ENCODE measurements around the gene LY6G6F.
A peak's percentile ranks its signal among the peaks of the same experiment; 100 is the strongest.

Gene LY6G6F

DNA sequence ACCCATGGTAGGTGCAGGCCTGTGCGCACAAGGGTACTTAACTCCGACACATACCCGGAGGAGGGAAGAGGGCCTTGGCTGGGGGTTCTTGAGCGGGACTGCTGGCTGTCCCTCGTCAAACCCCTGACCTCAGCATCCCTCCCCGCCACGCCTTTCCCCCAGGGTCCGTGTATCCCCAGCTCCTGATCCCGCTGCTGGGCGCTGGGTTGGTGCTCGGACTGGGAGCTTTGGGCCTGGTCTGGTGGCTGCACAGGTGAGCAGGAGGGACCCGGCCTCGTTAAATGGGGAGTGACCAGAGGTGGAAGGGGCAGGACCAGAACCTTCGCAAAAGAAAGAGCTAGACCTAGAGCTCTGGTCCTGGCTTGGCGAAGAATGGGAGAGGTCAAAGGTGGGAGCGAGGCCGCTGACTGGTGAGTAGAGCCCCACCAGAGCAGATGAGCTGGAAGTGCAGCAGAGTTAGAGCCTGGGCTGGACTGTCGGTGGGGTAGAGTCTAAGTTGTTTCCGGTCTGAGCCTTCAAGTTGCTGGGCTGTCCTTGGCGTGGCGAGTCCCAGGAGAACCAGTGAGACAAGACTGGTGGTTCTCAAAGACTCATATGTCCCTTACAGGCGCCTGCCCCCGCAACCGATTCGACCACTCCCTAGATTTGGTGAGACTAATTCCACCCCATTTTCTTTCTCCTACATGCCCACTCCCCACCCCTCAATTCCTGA lies 17.5 kb downstream of the LY6G6F start:
- DNase-seq (ENCODE audit: low read depth in 2 of 2) = no peak

DNA sequence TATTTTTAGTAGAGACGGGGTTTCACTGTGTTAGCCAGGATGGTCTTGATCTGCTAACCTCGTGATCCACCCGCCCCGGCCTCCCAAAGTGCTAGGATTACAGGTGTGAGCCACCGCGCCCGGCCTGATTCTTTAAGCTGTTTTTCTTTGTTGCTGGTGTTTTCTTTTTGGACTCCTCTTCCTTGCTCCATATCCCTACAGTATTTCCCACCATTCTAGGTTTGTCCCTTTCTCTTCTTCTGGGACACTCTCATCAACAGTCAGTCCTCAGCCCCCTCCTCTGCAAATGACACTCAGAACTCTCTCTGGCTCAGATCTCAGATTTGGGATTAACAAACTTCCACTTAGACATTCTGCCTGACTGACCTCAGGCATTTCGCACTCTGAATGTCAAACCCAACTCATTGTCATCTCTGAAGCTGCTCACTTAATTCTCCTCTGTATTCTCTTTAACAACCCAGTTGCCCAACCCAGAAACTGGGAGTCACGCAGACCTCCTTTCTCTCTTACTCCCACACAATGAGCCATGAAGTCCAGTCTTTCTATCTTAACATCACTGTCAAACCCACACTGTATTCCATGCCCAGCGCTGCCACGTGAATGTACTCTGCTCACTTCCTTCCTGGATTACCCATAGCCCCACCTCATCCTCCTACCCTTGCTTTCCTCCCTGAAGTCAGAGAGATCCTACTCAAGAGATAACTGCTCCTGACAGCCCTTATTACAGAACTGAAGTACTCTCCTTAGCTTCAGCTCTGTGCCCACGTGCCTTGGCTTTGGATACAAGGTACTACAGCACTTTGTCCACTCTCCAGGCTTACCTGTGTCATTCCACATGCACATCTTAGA lies 19.1 kb downstream of the LY6G6F start:
- no peak for DNase-seq (ENCODE audit: low read depth in 2 of 2)

DNA sequence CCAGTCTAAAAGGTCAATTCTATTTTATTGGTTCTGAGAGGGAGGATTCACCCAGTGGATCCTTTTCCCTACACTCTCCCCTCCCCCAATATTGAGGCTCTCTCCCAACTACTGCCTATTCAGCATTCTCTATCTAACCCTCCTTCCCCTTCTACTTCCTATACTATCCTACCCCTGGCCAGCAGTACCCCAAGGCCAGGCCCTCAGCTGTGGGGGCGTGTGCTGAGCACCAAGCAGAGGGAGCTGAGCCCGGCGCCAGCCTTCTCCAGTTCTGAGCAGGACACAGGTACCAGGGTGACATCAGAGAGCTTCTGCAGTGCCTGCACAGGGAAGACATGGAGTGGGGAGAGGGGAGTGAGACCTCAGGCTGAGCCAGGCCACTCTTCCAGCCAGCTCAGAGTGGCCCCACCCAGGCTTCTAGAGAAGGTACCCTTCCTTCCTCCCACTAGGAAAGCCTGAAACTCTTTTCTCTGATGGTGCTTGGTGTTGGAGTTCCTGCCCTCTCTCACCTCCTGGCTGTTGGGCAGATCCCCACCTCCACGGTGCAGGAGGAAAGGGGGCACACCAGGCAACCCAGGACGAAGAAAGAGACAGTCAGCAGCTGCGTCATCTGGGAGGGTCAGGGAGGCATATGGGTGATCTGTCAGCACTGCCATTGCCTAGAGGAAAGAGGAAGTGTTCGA lies 20.5 kb downstream of the LY6G6F start:
- DNase-seq (ENCODE audit: low read depth in 2 of 2) = no peak

DNA sequence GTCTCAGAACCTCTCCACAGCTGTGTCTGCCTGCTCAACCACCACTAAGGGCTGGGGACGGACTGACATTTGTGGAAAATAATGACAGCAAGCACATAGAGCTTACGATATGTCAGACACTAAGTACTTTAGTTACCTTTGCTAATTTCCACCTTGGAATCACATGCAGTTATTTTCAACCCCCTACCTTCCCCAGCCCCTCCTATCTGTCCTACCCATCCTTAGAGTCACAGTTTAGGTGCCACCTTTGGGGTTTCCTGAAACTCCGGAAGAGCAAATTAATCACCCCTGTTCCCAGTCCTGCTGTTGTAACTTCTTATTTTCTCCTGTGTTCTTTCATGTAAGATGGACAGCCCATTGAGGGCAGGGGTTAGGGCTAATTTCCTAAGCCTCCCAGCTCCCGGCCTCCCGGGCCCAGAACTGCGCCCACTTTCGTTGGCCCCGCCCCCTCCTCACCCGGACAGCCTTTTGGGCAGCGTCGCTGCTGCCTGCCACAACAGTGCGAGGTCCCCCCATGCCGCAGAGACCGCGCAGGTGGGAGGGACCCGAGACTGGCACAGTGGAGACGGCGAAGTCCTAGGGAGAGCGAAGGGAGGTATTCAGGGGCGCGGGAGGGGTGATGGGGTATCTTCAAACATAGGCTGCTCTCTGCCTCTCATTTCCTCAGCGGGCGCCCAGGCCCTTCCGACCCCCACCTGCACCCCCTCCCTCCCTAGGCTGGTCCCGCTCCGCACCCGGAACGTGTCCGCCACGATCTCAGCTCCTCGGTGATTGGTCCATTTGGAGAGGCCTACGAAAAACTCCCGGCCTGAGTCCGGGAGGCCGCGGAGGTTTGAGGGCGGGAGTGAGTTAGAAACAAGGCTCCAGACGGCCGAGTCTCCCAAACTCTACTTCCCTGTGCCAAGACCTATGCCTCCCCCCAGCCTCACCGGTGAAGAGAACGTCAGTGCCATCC lies 21.3 kb downstream of the LY6G6F start:
- DNase-seq (ENCODE audit: low read depth in 2 of 2) = no peak

DNA sequence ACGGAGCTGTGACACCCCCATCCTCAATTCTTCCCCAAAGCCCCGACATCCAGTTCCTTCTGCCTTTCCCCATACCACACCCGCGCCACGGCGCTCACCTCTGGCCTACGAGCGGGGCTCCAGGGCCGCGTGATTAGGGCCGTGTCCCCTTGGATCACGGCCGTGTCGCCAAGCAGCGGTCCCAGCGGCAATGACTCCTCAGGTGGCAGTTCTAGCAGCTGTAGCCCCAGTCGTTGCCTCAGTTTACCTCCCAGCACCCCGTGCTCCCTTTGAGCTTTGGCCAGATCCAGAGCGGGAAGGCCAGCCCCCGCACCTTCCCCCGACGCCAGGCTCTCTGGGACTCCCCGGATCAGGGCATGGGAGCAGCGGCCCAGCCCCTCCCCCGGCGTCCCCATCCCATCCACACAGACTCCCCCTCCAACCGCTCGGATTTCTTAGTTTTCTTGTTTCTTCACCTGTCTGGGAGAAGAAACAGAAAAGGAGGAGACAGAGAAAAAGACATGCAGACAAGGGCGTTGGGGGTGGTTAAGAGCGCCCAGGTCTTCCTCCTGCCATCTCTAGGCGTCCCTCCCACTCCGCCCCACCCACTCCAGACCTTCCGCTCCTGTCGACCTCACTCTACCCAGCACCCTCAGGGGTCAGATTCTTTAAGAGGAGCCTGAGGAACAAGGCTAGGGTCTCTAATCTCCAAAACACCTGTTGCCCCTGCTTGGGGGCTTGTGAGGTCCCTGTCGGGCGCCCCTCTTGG lies 22.3 kb downstream of the LY6G6F start, which contains the start of gene DDAH2:
TSS of gene DDAH2 (minus strand) at position 533 of the 748 bp plus-strand sequence. CDS start at position 395, 138 bp downstream.
- DNase-seq (ENCODE audit: low read depth in 2 of 2) = no peak

DNA sequence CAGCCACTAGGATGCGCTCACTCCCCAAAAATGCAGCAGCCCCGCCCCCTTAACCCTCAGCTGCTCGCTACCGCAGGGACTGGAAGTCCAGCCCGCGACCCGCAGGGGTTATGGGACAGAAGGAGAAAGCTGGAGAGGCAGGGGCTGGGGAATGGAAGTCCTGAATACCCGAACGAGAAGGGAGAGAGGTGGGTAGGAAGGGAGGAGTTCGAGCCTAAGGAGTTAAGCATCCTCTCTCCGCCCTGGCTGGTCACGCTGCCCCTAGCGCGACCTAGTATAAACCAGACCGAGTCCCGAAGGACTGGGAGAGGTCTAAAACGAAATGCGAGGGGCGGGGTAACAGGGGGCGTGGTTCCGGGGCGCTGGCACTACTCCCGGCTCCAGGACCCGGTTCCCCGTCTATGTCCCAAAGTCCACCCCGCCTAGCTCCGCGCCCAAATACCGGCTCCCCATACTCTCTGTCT lies 22.9 kb downstream of the LY6G6F start:
- DNase-seq (ENCODE audit: low read depth in 2 of 2) = peak; percentile 64 to 68

DNA sequence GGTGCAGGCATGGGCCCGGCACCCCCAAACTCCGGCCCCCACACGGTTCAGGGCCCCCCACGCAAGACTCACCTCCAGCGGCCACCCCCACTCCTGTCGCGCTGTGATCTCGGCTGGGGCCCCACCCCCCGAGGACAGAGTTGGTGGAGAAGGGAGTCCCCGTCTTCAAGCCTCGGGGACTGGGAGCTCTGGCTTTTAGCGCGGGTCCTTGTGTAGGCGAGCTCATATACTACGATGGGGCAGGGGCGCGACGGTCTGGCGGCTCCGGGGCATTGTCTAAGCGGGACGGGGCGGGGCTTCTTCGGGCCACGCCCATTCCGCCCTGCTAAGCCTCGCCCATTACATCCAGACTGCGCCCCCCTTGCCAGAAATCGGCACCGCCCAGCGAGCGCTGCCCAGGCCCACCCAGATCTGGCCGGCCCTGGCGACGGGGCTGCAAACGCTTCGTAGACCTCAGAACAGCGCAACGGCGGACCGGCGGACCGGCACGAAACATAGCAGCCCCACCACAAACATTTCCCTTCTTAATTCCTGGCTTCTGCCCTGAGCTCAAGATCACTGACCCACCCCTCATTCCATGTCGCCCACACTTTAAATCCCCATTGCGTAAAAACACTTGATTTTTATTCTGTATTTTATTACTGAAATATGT lies 23.4 kb downstream of the LY6G6F start:
- DNase-seq (ENCODE audit: low read depth in 2 of 2) = peak; percentile 39 to 54

DNA sequence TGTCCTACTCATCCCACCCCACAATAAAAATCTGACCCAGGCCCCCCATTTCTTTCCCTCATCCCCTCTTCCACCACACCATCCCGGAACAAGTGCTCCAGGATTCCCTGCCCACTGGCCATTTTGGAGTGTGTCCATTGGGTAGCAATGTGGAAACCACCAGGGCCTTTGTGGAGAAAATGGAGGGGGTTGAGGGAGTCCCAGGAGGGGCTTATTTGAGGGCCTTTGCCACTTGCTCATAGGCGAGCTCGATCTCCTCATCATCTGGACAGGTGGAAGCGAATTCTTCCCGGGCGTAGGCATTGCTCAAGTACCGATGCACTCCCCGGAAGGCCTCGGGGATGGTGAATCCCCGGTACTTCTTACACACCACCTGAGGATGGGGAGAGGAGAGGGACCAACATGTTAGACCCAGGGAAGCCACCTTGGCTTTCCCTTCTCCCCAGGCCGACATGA lies 24.0 kb downstream of the LY6G6F start:
- DNase-seq (ENCODE audit: low read depth in 2 of 2) = no peak

DNA sequence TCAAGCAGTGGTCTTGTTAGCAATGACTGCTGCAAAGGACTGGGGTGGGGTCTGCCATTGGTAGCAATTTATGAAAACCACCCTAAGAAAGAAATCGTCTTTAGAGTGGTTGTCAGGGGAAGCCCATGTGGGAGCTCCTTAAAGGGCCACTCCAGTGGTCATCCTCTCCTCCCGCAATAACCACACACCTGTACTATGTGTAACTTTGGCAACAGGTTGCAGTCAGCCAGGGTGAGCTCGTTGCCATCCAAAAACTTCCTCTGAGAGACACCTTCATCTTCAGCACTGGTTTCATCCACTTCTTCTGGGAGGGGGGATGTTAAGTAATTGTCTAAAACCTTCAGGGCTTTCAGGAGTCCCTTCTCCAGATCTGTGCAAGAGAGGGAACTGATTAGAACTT lies 25.4 kb downstream of the LY6G6F start:
- no peak for DNase-seq (ENCODE audit: low read depth in 2 of 2)

DNA sequence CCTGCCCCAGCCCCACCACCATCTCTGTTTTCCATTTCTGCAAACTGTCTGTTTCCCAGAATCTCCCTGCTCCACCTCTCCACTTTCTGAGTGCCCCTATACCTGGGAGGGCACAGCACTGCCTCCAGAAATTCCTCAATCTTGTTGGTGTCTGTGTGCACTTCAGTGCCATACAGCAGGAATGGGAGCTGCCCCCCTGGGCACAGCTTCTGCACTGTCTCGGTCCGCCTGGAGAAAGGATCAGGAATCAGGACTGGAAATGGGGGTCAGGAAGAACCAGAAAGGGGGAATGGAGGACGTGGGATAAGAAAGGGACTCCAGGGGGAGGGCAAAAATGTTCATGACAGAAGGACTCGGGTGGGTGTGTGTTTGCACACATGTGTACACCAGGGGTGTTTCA lies 27.1 kb downstream of the LY6G6F start:
- DNase-seq (ENCODE audit: low read depth in 2 of 2) = no peak

DNA sequence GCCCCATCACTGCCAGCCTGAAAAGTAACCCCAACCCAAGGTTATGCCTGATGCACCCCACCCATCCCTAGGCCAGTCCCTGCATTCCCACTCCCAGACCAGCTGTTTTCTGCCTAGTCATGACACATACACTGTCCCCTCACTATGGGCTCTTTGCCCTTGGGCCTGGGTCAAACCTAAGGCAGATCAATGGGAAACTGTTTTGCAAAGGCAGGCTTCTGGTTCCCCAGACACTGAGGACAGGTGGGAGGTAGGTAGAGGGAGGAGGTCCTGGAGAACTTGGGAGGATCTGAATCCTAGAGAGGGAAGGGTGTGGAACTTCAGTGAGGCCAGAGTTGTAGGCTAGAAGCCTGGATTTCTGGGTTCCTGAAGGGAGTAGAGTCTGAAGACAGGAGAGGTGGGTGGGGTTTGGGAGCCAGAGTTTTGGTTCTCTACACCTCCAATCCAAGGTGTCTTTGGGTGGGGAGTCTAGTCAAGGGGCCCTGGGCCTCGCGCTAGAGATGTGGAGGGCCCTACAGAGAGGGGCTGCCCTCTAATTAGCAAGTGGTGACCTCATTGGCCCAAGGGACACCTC lies 27.7 kb downstream of the LY6G6F start:
- DNase-seq (ENCODE audit: low read depth in 2 of 2) = no peak

DNA sequence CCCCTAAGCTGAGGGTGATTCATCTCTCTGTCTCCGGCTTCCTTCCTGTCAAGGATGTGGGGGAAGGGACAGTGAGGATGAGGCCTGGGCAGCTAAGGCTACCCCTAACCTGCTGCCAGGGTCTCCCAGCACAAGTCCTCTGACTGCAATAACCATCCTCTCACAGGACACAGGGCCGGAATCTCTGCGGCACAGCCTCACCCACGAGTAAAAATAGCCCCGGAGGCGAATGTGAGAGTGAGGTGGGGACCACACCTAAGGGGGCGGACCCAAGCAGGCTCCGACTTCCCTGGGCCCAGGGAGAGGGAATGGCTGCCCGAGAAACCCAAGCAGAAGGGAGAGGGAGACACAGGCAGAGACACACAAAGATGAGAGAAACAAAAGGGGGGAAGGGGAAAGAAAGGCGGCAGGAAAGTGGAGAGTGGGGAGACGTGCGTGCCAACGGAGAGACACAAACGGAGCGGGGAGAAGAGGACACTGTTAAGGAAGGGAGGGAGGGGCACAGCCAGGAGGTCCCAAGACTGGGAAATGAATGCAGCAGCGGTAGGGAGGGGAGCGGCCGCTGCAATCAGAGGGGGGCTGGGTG lies 28.2 kb downstream of the LY6G6F start:
- DNase-seq (ENCODE audit: low read depth in 2 of 2) = peak in 1 of 2 donors; percentile 39

DNA sequence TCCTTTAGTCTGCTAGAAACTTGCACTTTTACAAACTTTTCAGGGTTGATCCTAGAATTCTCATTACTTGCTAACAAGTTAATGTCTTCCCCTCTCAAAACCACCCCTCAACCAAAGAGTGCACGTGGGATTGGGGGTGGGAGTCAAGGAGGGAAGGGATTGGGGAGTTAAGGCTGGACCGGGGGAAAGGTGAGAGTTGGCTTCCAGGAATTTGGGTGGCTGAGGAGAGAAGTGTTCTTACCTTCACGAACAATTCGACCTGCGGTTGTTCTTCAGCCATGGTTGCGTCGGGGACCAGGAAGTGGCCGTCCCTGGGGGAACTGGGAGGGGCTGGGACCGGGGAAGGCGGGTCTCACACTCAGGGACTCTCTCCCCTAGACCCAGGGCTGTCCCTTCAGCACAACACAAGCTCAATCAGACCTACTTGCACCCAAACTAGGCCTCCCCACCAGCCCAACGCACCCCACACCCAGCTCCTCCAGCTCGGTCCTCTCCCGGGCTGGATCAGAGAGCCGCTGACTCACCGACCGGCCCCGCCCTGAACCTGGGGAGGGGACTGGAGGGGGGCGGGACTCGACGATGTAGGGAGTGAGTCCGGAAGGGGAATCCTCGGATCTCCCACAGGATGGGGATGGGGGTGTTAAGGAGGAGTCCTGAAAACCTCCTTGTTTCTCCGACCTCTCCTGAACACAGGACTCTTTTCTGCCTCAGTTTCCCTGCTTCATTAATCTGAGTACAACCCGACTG lies 29.5 kb downstream of the LY6G6F start, which contains the start of gene CLIC1:
TSS of gene CLIC1 (minus strand) at position 510 of the 747 bp plus-strand sequence. CDS start at position 280, 230 bp downstream.
- peak; percentile 37 to 62 for DNase-seq (ENCODE audit: low read depth in 2 of 2)

DNA sequence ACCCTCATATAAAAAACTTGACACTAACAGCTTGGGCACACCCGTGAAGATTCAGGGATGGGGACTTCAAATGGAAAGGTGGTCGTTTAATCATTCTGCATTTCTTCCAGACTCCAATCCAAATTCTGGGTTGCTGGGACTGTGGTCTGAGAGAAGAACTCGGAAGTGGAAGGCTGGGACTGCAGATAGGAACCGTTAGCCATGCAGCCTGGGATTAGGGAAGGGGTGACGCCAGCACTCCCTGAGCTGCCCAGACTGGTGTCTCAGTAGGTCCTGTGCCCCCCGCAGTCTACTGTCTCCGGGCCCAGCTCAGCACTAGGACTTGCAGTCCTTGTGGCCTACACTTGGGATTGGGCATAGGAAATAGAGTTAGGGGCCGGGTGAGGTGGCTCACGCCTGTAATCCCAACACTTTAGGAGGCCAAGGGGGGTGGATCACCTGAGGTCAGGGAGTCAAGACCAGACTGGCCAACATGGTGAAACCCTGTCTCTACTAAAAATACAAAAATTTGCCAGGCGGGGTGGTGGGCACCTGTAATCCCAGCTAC lies 30.2 kb downstream of the LY6G6F start:
- no peak for DNase-seq (ENCODE audit: low read depth in 2 of 2)

DNA sequence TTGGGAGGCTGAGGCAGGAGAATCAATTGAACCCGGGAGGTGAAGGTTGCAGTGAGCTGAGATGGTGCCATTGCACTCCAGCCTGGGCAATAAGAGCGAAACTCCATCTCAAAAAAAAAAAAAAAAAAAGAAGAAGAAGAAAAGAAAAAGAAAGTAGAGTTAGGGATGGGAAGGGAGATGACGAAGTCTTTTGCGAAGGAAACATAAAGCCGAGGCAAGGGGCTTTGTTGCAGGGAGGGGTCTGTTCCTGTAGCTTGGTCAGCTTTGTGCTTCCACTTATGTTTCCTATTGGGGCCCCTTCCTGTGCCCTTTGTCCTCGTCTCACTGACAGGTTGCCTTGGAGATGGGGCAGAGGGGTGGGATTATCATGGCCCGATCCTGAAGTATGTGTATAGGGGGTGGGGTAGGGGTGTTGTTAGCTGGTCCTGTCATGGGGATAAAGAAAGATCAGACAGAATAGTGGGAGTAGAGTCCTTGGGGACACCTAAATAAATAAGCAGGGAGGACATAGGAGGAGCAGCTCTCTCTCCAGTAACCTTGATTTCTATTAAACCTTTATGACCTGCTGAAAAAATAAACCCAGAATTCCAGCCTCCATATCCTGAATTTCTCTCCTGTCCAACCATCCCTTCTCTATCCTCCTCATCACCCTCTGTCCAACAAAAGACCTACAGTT lies 30.8 kb downstream of the LY6G6F start:
- DNase-seq (ENCODE audit: low read depth in 2 of 2) = no peak

DNA sequence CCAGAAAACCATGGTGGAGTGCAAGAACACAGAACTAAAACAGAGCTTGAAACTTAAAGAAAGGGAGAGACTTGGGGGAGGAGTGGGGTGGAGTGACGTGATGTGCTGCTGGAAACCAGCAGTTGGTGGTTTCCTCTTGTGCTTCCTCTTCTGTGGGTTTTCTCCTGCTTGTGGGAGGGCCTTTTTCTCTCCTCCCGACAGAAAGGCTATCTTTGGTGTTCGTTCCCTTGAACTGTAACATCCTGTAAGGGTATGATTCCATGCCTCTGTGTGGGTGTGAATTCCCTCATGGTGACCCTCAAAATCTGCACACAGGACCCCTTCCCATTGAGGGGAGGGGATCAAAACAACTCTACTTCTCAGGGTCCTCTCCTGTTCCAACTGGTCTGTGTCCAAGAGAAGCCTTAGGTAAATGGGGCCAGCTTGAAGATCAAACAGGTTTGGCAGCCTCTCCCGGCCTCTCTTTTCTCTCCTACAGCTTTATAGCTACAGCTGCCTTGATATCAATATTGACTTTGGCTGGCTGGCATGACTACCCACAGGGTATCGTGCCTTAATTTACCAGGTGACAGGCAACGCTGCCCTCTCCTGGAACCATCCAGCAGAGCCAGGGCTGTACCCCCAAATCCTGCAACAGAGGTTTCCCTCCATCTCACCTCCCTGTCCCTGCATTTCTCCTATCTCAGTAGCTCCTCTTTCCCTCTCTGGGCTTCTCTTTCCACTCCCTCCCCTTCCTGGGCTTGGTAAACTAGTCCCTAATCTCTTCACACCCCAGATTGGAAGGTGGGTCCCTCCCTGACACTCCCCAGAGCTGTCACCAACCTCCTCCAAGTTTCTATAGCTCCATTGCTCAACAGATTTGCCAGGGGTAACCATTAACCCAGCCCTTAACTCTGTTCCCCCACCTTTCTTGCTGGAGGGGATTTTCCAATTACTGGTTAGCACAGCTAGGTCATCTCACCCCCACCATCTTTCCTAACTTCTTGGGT lies 31.6 kb downstream of the LY6G6F start:
- DNase-seq (ENCODE audit: low read depth in 2 of 2) = peak in 1 of 2 donors; percentile 39

Measured in stimulated activated CD8-positive, alpha-beta memory T cell treated with anti-CD3 and anti-CD28 coated beads, Interleukin-2, amount 100 ng/mL, for 1 hour (primary cell).